ENCODE results near the gene CDH11. TPM values are rescaled to one million over a fixed set of nuclear protein-coding genes. Genes with fewer than 3 reads are reported as not detected.

CDH11 gene
- total and polyA plus RNA-seq, 2 donors (not counting 1 experiment from before 2014, with no cell fraction given), result not detected

DNA sequence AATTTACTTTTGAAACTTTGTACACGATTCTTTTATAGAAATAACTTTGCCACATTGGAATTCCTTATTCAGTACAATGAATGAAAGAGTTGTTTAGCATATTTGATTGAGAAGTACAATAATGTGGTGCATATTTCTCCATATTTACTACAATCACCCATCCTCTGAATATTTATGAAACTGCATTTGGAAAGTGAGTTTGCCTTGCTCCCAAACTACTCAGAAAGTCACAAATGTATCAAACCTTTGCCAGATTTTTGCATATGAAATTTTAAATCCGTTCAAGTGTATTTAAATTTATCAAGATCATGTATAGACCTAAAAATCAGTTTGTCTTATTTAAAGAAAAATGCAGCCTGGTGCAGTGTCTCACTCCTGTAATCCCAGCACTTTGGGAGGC, 148.7 kb downstream of the CDH11 start:
- Histone ChIP-seq H3K79me2 (ENCODE audit: control insufficient read depth, insufficient read depth, low read length) (no peaks in the 10 kb centered on the region), H3K9ac (ENCODE audit: low read length) (no peak overlapping the region), H2AFZ (ENCODE audit: insufficient read depth, low read depth, low read length, poor library complexity, severe bottlenecking) (no peak overlapping the region), H3K4me3 (ENCODE audit: control extremely low read depth in 1 of 5, extremely low read depth in 1 of 5, insufficient read depth in 1 of 5, low read depth in 2 of 5, low read length in 4 of 5) (no peak overlapping the region), H3K4me1 (ENCODE audit: control insufficient read depth in 2 of 2, insufficient read depth in 2 of 2, low read length in 2 of 2) (no peaks in the 10 kb centered on the region), H3K27ac (ENCODE audit: low read length in 2 of 2) (no peak overlapping the region), H3K27me3 (replicated peaks in 1 of 4; ENCODE audit: control extremely low read depth in 1 of 4, control insufficient read depth in 3 of 4, insufficient read depth in 4 of 4, low read length in 3 of 4) (no peaks in the 10 kb centered on the region), H4K20me1 (ENCODE audit: control insufficient read depth, insufficient read depth, low read length, poor library complexity, severe bottlenecking) (no peaks in the 10 kb centered on the region), H3K36me3 (replicated peaks in 1 of 2; ENCODE audit: control extremely low read depth in 1 of 2, control insufficient read depth in 1 of 2, extremely low read depth in 1 of 2, insufficient read depth in 2 of 2, low read length in 1 of 2) (no peaks in the 10 kb centered on the region), H3K4me2 (replicated peaks; ENCODE audit: low read depth, low read length, poor library complexity, severe bottlenecking) (no peak overlapping the region), H3K9me3 (ENCODE audit: control extremely low read depth in 1 of 3, control insufficient read depth in 2 of 3, insufficient read depth in 1 of 3, low read length in 2 of 3) (peaks cover 0 to 6% (median 0%) of the 10 kb centered on the region in 3 donors)
- ChIA-PET CTCF (no interaction called here), POLR2A (no interaction called here)
- TF ChIP-seq EZH2 (IDR thresholded peaks at IDR 0.05; ENCODE audit: borderline replicate concordance, insufficient read depth, low read depth, low read length, poor library complexity, severe bottlenecking), result no peak
- TF ChIP-seq, protein P1, sequence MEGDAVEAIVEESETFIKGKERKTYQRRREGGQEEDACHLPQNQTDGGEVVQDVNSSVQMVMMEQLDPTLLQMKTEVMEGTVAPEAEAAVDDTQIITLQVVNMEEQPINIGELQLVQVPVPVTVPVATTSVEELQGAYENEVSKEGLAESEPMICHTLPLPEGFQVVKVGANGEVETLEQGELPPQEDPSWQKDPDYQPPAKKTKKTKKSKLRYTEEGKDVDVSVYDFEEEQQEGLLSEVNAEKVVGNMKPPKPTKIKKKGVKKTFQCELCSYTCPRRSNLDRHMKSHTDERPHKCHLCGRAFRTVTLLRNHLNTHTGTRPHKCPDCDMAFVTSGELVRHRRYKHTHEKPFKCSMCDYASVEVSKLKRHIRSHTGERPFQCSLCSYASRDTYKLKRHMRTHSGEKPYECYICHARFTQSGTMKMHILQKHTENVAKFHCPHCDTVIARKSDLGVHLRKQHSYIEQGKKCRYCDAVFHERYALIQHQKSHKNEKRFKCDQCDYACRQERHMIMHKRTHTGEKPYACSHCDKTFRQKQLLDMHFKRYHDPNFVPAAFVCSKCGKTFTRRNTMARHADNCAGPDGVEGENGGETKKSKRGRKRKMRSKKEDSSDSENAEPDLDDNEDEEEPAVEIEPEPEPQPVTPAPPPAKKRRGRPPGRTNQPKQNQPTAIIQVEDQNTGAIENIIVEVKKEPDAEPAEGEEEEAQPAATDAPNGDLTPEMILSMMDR (IDR thresholded peaks at IDR 0.05), result no peak
- no peak overlapping the region for H3K27ac Mint-ChIP-seq
- H3K4me3 Mint-ChIP-seq, result no peak overlapping the region
- intact Hi-C loops (cut with micrococcal nuclease), result no loop called here
- no CpG with 5 or more reads among the region's 2 CpGs for WGBS (ENCODE audit: insufficient coverage)
- no peak for DNase-seq
- H3K9me3 Mint-ChIP-seq (ENCODE audit: insufficient read depth), result peaks cover 9% of the 10 kb centered on the region
- H3K4me1 Mint-ChIP-seq, result no peaks in the 10 kb centered on the region
- no peak for ATAC-seq (ENCODE audit: low read depth)
- H3K27me3 Mint-ChIP-seq, result no peaks in the 10 kb centered on the region

DNA sequence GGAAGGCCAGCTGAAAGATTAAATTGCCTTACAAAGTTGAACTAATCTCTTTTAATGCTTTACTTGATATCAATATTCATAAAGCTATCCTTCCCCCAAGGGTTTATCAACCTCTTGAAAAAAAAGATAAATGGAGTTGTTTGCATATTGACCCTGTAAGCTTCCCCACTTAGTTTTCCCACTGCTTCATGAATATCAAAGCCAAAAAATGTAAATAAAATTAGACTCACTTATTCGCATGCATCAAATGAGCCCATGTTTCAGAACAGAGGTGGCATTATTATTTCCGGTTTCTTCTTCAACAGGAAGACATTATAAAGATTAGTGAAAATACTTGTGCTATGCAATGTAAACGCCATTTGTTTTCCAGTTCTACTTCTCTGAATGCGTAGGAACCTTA, 150.7 kb downstream of the CDH11 start:
- Mint-ChIP-seq H3K4me3 (no peak overlapping the region), H3K4me1 (no peaks in the 10 kb centered on the region), H3K9me3 (ENCODE audit: insufficient read depth) (peaks cover 7% of the 10 kb centered on the region), H3K27ac (no peak overlapping the region), H3K27me3 (no peaks in the 10 kb centered on the region)
- H3K79me2 ChIP-seq (ENCODE audit: control insufficient read depth, insufficient read depth, low read length), result no peaks in the 10 kb centered on the region
- intact Hi-C loops (cut with micrococcal nuclease), result no loop called here
- no peaks in the 10 kb centered on the region for H3K36me3 ChIP-seq (replicated peaks in 1 of 2; ENCODE audit: control extremely low read depth in 1 of 2, control insufficient read depth in 1 of 2, extremely low read depth in 1 of 2, insufficient read depth in 2 of 2, low read length in 1 of 2)
- ATAC-seq (ENCODE audit: low read depth), result no peak
- H3K9ac ChIP-seq (ENCODE audit: low read length), result no peak overlapping the region
- POLR2A ChIA-PET, result no interaction called here
- CTCF ChIA-PET, result no interaction called here
- H3K27me3 ChIP-seq (replicated peaks in 1 of 4; ENCODE audit: control extremely low read depth in 1 of 4, control insufficient read depth in 3 of 4, insufficient read depth in 4 of 4, low read length in 3 of 4), result no peaks in the 10 kb centered on the region
- no peak overlapping the region for H3K27ac ChIP-seq (ENCODE audit: low read length in 2 of 2)
- WGBS (ENCODE audit: insufficient coverage), result 84% methylated on average over 3 of the region's 4 CpGs
- DNase-seq, result no peak
- no peaks in the 10 kb centered on the region for H4K20me1 ChIP-seq (ENCODE audit: control insufficient read depth, insufficient read depth, low read length, poor library complexity, severe bottlenecking)
- TF ChIP-seq, protein P1 (IDR thresholded peaks at IDR 0.05), result no peak
- no peak for TF ChIP-seq EZH2 (IDR thresholded peaks at IDR 0.05; ENCODE audit: borderline replicate concordance, insufficient read depth, low read depth, low read length, poor library complexity, severe bottlenecking)
- no peak overlapping the region for H3K4me3 ChIP-seq (ENCODE audit: control extremely low read depth in 1 of 5, extremely low read depth in 1 of 5, insufficient read depth in 1 of 5, low read depth in 2 of 5, low read length in 4 of 5)
- H3K4me2 ChIP-seq (replicated peaks; ENCODE audit: low read depth, low read length, poor library complexity, severe bottlenecking), result no peak overlapping the region
- H2AFZ ChIP-seq (ENCODE audit: insufficient read depth, low read depth, low read length, poor library complexity, severe bottlenecking), result no peak overlapping the region
- H3K9me3 ChIP-seq (ENCODE audit: control extremely low read depth in 1 of 3, control insufficient read depth in 2 of 3, insufficient read depth in 1 of 3, low read length in 2 of 3), result no peaks in the 10 kb centered on the region
- no peaks in the 10 kb centered on the region for H3K4me1 ChIP-seq (ENCODE audit: control insufficient read depth in 2 of 2, insufficient read depth in 2 of 2, low read length in 2 of 2)

Measured in B cell (primary cell).